ENCODE data around the gene HM13. TPM values are rescaled to one million over a fixed set of nuclear protein-coding genes. Genes with fewer than 3 reads are reported as not detected.

HM13 gene
- total and polyA plus RNA-seq, 2 experiments from 2014 or later = 126 to 150 TPM

- H3K27me3 Mint-ChIP-seq (ENCODE audit: insufficient read depth, low read depth, poor library complexity) = peaks cover 20% of the 10 kb centered on the region
- no peak overlapping the region for H3K27ac Mint-ChIP-seq
- DNase-seq (ENCODE audit: low spot score) = no peak
- no peak overlapping the region for H3K4me3 Mint-ChIP-seq
- no peak overlapping the region for H2AFZ ChIP-seq
- H3K27me3 ChIP-seq (ENCODE audit: insufficient read depth) = no peaks in the 10 kb centered on the region
- no peaks in the 10 kb centered on the region for H3K79me2 ChIP-seq (replicated peaks; ENCODE audit: insufficient read depth)
- no peak for ATAC-seq
- H3K9me3 Mint-ChIP-seq = peaks cover 77% of the 10 kb centered on the region
- no peaks in the 10 kb centered on the region for H3K36me3 ChIP-seq (ENCODE audit: insufficient read depth)
- H3F3A ChIP-seq (replicated peaks; ENCODE audit: low read depth) = no peaks in the 10 kb centered on the region; the same call in 1 of the 2 replicates
- H3K36me3 Mint-ChIP-seq (ENCODE audit: low read depth) = no peaks in the 10 kb centered on the region; the same call in 1 of the 3 replicates
- H3K4me1 ChIP-seq (ENCODE audit: insufficient read depth) = peaks cover 7% of the 10 kb centered on the region
- no peak overlapping the region for H3K4me2 ChIP-seq
- no peak overlapping the region for H3K27ac ChIP-seq (ENCODE audit: low read depth)
- H3K9me2 ChIP-seq (ENCODE audit: insufficient read depth) = no peaks in the 10 kb centered on the region
- TF ChIP-seq CREB1 (CRISPR knock-in tag; IDR thresholded peaks at IDR 0.05; ENCODE audit: low read depth) (no peak), ZNF114 (CRISPR knock-in tag; IDR thresholded peaks at IDR 0.05) (no peak), POLR2AphosphoS5 (IDR thresholded peaks at IDR 0.05; ENCODE audit: low read depth) (no peak), STAT1 (IDR thresholded peaks at IDR 0.05; ENCODE audit: unreplicated experiment) (no peak), EZH2 (IDR thresholded peaks at IDR 0.05; ENCODE audit: low read depth, unreplicated experiment) (no peak), EZH2phosphoT487 (IDR thresholded peaks at IDR 0.05; ENCODE audit: unreplicated experiment) (no peak), ZNF331 (CRISPR knock-in tag; IDR thresholded peaks at IDR 0.05; ENCODE audit: low read depth) (no peak), NANOG (IDR thresholded peaks at IDR 0.05; ENCODE audit: borderline replicate concordance) (no peak), REST (IDR thresholded peaks at IDR 0.05; ENCODE audit: unreplicated experiment) (no peak), ZNF462 (CRISPR knock-in tag; IDR thresholded peaks at IDR 0.05) (no peak), JUNB (IDR thresholded peaks at IDR 0.05; ENCODE audit: unreplicated experiment) (no peak), CTCF (conservative IDR thresholded peaks at IDR 0.05; ENCODE audit: low read depth in 2 of 2) (no peak)
- TF ChIP-seq, protein P1, sequence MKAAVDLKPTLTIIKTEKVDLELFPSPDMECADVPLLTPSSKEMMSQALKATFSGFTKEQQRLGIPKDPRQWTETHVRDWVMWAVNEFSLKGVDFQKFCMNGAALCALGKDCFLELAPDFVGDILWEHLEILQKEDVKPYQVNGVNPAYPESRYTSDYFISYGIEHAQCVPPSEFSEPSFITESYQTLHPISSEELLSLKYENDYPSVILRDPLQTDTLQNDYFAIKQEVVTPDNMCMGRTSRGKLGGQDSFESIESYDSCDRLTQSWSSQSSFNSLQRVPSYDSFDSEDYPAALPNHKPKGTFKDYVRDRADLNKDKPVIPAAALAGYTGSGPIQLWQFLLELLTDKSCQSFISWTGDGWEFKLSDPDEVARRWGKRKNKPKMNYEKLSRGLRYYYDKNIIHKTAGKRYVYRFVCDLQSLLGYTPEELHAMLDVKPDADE (IDR thresholded peaks at IDR 0.05) = no peak
- H4K20me1 ChIP-seq (replicated peaks; ENCODE audit: insufficient read depth) = no peaks in the 10 kb centered on the region
- H3K4me3 ChIP-seq = no peak overlapping the region
- no peaks in the 10 kb centered on the region; the same call in 2 of the 3 replicates for H3K4me1 Mint-ChIP-seq
These were observed 13.7 kb upstream of the HM13 start for GRCh38 chr20:31500527-31500926.

Data from GM23338 (cell line).